ENCODE data around the gene PLVAP.

GRCh38 chr19:17390665-17391370 is 13.7 kb upstream of the PLVAP start:
- TF ChIP-seq SIN3A (IDR thresholded peaks at IDR 0.05; ENCODE audit: borderline replicate concordance, insufficient read depth, low read length) (no peak), POLR2AphosphoS5 (IDR thresholded peaks at IDR 0.05; ENCODE audit: low read depth, low read length) (no peak; the same call in 1 of the 2 replicates)
